Astrocyte of the spinal cord (primary cell): Measurements from ENCODE around the gene BCAS1.

ENCODE experiments used
- DNase-seq: peaks from one replicate; pipeline ENCODE4 v3.0.0; 2011; ENCODE audit warnings: low read depth, low spot score
- H3K4me3 ChIP-seq: 2 replicates; pipeline ENCODE4 v1.5.1; 2011; ENCODE audit warnings: low read depth, mild to moderate bottlenecking, low read length, moderate library complexity
- CTCF ChIP-seq: IDR thresholded peaks from 2 replicates; pipeline ENCODE4 v1.5.1; 2012; ENCODE audit warnings: low read depth, mild to moderate bottlenecking, low read length, inconsistent platforms
- in situ Hi-C: cut with HindIII; loops from 2 replicates; pipeline ENCODE4 v1.10.0; 2017; ENCODE audit warnings: low sequenced_read_pairs

The BCAS1 gene

GRCh38 chr20:54019585-54019984 is 50.8 kb downstream of the BCAS1 start:
- in situ Hi-C loops, result no loop called here
- no peak overlapping the region for H3K4me3 ChIP-seq
- no peak for DNase-seq
- TF ChIP-seq CTCF, result no peak

GRCh38 chr20:54019127-54019526 is 51.3 kb downstream of the BCAS1 start:
- in situ Hi-C loops, result no loop called here
- no peak for DNase-seq
- H3K4me3 ChIP-seq, result no peak overlapping the region
- TF ChIP-seq CTCF, result no peak

- no peak for DNase-seq
- in situ Hi-C loops, result no loop called here
- TF ChIP-seq CTCF, result no peak
- no peak overlapping the region for H3K4me3 ChIP-seq
Measured at GRCh38 chr20:54017846-54018245, 52.5 kb downstream of the BCAS1 start.

- DNase-seq, result no peak
- no peak overlapping the region for H3K4me3 ChIP-seq
- in situ Hi-C loops, result no loop called here
- TF ChIP-seq CTCF, result no peak
Measured at GRCh38 chr20:54015496-54015895, 54.9 kb downstream of the BCAS1 start.

GRCh38 chr20:54014293-54014926 is 56.0 kb downstream of the BCAS1 start:
- no peak for DNase-seq
- no peak overlapping the region for H3K4me3 ChIP-seq
- in situ Hi-C loops, result no loop called here
- TF ChIP-seq CTCF, result no peak

GRCh38 chr20:54013471-54013870 is 56.9 kb downstream of the BCAS1 start:
- in situ Hi-C loops, result no loop called here
- TF ChIP-seq CTCF, result no peak
- no peak for DNase-seq
- H3K4me3 ChIP-seq, result no peak overlapping the region
